Upper lobe of left lung (tissue), 4 donors: Measurements from ENCODE around the gene ULBP2.

Source experiments
- POLR2A ChIP-seq, 4 donors: fragments of 450-650 bp; IDR thresholded peaks; one replicate each; pipeline ENCODE4 v1.5.1; 2016 to 2017; ENCODE audit warnings: antibody characterized with exemption in 4 of 4, mild to moderate bottlenecking in 2 of 4
- POLR2AphosphoS5 ChIP-seq, 2 donors: sonication (generic); formaldehyde crosslinking; IDR thresholded peaks; one replicate each; pipeline ENCODE4 v1.5.1; 2017; ENCODE audit warnings: antibody characterized with exemption in 2 of 2
- TF ChIP-seq, protein P1 (sequence below), 6 experiments: fragments of 450-650 bp in 4 of 6; fragments of 200-600 bp in 2 of 6; sonication (generic) in 2 of 6; IDR thresholded peaks; one replicate each; pipeline ENCODE4 v1.5.1; 2016 to 2019; ENCODE audit warnings: antibody characterized with exemption in 6 of 6

DNA sequence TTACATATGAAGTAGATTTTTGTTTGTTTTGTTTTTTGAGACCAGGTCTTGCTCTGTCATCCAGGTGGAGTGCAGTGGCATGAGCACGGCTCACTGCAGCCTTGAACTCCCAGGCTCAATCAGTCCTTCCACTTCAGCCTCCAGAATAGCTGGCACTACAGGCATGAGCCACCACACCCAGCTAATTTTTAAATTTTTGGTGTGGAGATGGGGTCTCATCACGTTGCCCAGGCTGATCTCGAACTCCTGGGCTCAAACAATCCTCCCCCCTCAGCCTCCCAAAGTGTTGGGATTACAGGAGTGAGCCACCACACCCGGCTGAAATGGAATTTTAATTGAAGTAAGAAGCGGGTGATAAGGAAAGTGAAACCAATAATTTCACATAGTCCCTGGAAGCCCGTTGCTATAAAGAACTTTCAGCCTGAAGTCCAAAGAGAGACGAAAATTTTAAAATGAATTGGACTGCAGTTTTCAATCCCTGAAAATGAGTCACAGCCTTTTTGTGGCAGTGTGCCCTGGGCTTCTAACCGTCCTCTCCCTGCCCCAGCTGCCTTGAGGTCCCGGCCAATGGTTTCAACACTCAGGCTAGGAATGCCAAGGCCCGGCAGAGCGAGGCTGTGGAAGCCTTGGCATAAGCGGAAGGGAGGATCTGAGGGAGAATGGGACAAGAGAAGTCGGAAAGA is 44.7 kb upstream of the ULBP2 start:
- TF ChIP-seq, protein P1, sequence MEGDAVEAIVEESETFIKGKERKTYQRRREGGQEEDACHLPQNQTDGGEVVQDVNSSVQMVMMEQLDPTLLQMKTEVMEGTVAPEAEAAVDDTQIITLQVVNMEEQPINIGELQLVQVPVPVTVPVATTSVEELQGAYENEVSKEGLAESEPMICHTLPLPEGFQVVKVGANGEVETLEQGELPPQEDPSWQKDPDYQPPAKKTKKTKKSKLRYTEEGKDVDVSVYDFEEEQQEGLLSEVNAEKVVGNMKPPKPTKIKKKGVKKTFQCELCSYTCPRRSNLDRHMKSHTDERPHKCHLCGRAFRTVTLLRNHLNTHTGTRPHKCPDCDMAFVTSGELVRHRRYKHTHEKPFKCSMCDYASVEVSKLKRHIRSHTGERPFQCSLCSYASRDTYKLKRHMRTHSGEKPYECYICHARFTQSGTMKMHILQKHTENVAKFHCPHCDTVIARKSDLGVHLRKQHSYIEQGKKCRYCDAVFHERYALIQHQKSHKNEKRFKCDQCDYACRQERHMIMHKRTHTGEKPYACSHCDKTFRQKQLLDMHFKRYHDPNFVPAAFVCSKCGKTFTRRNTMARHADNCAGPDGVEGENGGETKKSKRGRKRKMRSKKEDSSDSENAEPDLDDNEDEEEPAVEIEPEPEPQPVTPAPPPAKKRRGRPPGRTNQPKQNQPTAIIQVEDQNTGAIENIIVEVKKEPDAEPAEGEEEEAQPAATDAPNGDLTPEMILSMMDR (IDR thresholded peaks at IDR 0.05), result no peak
- TF ChIP-seq POLR2A (IDR thresholded peaks at IDR 0.05), result no peak
- peak in 1 of 2 donors; percentile 32 for TF ChIP-seq POLR2AphosphoS5 (IDR thresholded peaks at IDR 0.05)
